ENCODE results near the gene RELT. TPM values are rescaled to one million over a fixed set of nuclear protein-coding genes. Genes with fewer than 3 reads are reported as not detected.
"Not testable (repeated sequence)": the region's sequence is repeated elsewhere in the genome, so short reads cannot be mapped to it uniquely, and the experiment has no call there.

The RELT gene
- total RNA-seq, 1 experiment from 2014 or later = 13.8 TPM

GRCh38 chr11:73431396-73431795 is 55.2 kb downstream of the RELT start:
- Histone ChIP-seq H3K9me3 (ENCODE audit: control insufficient read depth in 1 of 2, insufficient read depth in 1 of 2, low read depth in 1 of 2, low read length in 2 of 2) (no peaks in the 10 kb centered on the region), H3K27me3 (ENCODE audit: insufficient read depth, low read length) (no peaks in the 10 kb centered on the region), H3K9ac (ENCODE audit: low read length) (no peak overlapping the region), H3K36me3 (ENCODE audit: control insufficient read depth in 1 of 2, insufficient read depth in 2 of 2, low read length in 2 of 2) (no peaks in the 10 kb centered on the region), H3K4me2 (ENCODE audit: low read length) (no peak overlapping the region), H2AFZ (ENCODE audit: low read depth, low read length, poor library complexity, severe bottlenecking) (no peak overlapping the region), H3K79me2 (ENCODE audit: insufficient read depth, low read length) (no peaks in the 10 kb centered on the region), H3K27ac (ENCODE audit: low read depth, low read length) (no peak overlapping the region), H3K4me3 (replicated peaks in 1 of 2; ENCODE audit: low read depth in 1 of 2, low read length in 2 of 2) (no peak overlapping the region), H4K20me1 (ENCODE audit: insufficient read depth) (0 out of 2 replicates have a peak, but pooled peaks cover under 1% of the 10 kb centered on the region), H3K4me1 (ENCODE audit: control insufficient read depth in 1 of 2, insufficient read depth in 2 of 2, low read length in 2 of 2) (no peaks in the 10 kb centered on the region), H3K9me2 (ENCODE audit: insufficient read depth) (no peaks in the 10 kb centered on the region)
- RAD21 ChIA-PET (ENCODE audit: low non-redundant PET in 1 of 2, low total read pairs in 2 of 2, uncharacterized antibody in 2 of 2, unreplicated experiment in 2 of 2) = no interaction called here
- intact Hi-C loops (cut with micrococcal nuclease) = no loop called here
- CTCF ChIA-PET = no interaction called here
- TF ChIP-seq SIN3A (IDR thresholded peaks at IDR 0.05; ENCODE audit: low read depth) (no peak), FOSL1 (IDR thresholded peaks at IDR 0.05; ENCODE audit: low read depth) (no peak), ZFX (IDR thresholded peaks at IDR 0.05) (no peak), EZH2 (IDR thresholded peaks at IDR 0.05) (no peak), CTCF (IDR thresholded peaks at IDR 0.05 in 2 of 3, conservative IDR thresholded peaks at IDR 0.05 in 1 of 3; ENCODE audit: borderline replicate concordance in 1 of 3, insufficient read depth in 1 of 3, low read depth in 2 of 3, low read length in 2 of 3) (no peak), MAX (IDR thresholded peaks at IDR 0.05) (no peak), ATF3 (IDR thresholded peaks at IDR 0.05) (no peak), SRF (IDR thresholded peaks at IDR 0.05; ENCODE audit: low read depth) (no peak), CEBPB (IDR thresholded peaks at IDR 0.05; ENCODE audit: low read depth) (no peak), SP1 (IDR thresholded peaks at IDR 0.05; ENCODE audit: low read depth) (no peak), YY1 (IDR thresholded peaks at IDR 0.05; ENCODE audit: extremely low read depth, insufficient replicate concordance, low read depth, low read length) (no peak), EGR1 (IDR thresholded peaks at IDR 0.05; ENCODE audit: low read depth) (no peak), POLR2AphosphoS5 (IDR thresholded peaks at IDR 0.05; ENCODE audit: low read depth, low read length) (no peak), CBX3 (IDR thresholded peaks at IDR 0.05; ENCODE audit: low read depth) (no peak), ZBTB33 (IDR thresholded peaks at IDR 0.05; ENCODE audit: extremely low read depth, insufficient replicate concordance, low read length) (no peak), POLR2A (IDR thresholded peaks at IDR 0.05; ENCODE audit: borderline replicate concordance, extremely low read depth, insufficient read depth, insufficient read length) (no peak), ZNF274 (IDR thresholded peaks at IDR 0.05; ENCODE audit: low read depth, low read length) (no peak)
- ATAC-seq (no peak), DNase-seq (ENCODE audit: low read depth, low spot score) (no peak)
- no TSS peak for BruUV-seq (replicated peaks)
- POLR2A ChIA-PET = no interaction called here

GRCh38 chr11:73436859-73437258 is 60.7 kb downstream of the RELT start:
- H2AFZ ChIP-seq (ENCODE audit: low read depth, low read length, poor library complexity, severe bottlenecking); H3K4me3 ChIP-seq (replicated peaks in 1 of 2; ENCODE audit: low read depth in 1 of 2, low read length in 2 of 2); H3K9ac ChIP-seq (ENCODE audit: low read length); H3K4me2 ChIP-seq (ENCODE audit: low read length); intact Hi-C loops (cut with micrococcal nuclease); H3K9me2 ChIP-seq (ENCODE audit: insufficient read depth); BruUV-seq (replicated peaks); H4K20me1 ChIP-seq (ENCODE audit: insufficient read depth); H3K79me2 ChIP-seq (ENCODE audit: insufficient read depth, low read length); RAD21 ChIA-PET (ENCODE audit: low non-redundant PET in 1 of 2, low total read pairs in 2 of 2, uncharacterized antibody in 2 of 2, unreplicated experiment in 2 of 2); H3K27me3 ChIP-seq (ENCODE audit: insufficient read depth, low read length); H3K27ac ChIP-seq (ENCODE audit: low read depth, low read length); H3K4me1 ChIP-seq (ENCODE audit: control insufficient read depth in 1 of 2, insufficient read depth in 2 of 2, low read length in 2 of 2); H3K36me3 ChIP-seq (ENCODE audit: control insufficient read depth in 1 of 2, insufficient read depth in 2 of 2, low read length in 2 of 2); H3K9me3 ChIP-seq (ENCODE audit: control insufficient read depth in 1 of 2, insufficient read depth in 1 of 2, low read depth in 1 of 2, low read length in 2 of 2); ATAC-seq; DNase-seq (ENCODE audit: low read depth, low spot score): not testable (repeated sequence)
- CTCF ChIA-PET = interaction anchor here (1.2 kb wide), 1 partner anchor 42 kb away, joined by 4 read pairs; no protein-coding TSS in a partner anchor
- POLR2A ChIA-PET = interaction anchor here (0.9 kb wide), 1 partner anchor 14 kb away, joined by 3 read pairs; no protein-coding TSS in a partner anchor
